Uterus (tissue), 4 donors: ENCODE measurements around the gene CUTA. TPM values are rescaled to one million over a fixed set of nuclear protein-coding genes. Genes with fewer than 3 reads are reported as not detected.

Experiments
- DNase-seq, 2 donors: peaks; one replicate each; pipeline ENCODE4 v3.0.0-alpha.2; 2019 to 2020
- H3K27ac ChIP-seq, 2 donors: fragments of 200-600 bp; sonication (generic); 1 replicate in 1 of 2; 2 replicates in 1 of 2; pipeline ENCODE4 v1.5.1; 2016 to 2018
- H3K27me3 ChIP-seq, 2 donors: fragments of 200-600 bp; sonication (generic); one replicate each; pipeline ENCODE4 v1.5.1; 2018 to 2019; ENCODE audit warnings: control low read depth in 1 of 2
- H3K36me3 ChIP-seq, 2 donors: fragments of 200-600 bp; sonication (generic); one replicate each; pipeline ENCODE4 v1.5.1; 2019; ENCODE audit warnings: control low read depth in 1 of 2
- H3K4me1 ChIP-seq, 2 donors: fragments of 200-600 bp; sonication (generic); one replicate each; pipeline ENCODE4 v1.5.1; 2018 to 2019; ENCODE audit warnings: control low read depth in 1 of 2
- H3K4me3 ChIP-seq, 2 donors: fragments of 200-600 bp; sonication (generic); 1 replicate in 1 of 2; 2 replicates in 1 of 2; pipeline ENCODE4 v1.5.1; 2018 to 2019; ENCODE audit warnings: mild to moderate bottlenecking in 1 of 2
- H3K9me3 ChIP-seq, 2 donors: fragments of 200-600 bp; sonication (generic); one replicate each; pipeline ENCODE4 v1.5.1; 2019; ENCODE audit warnings: control low read depth in 1 of 2
- POLR2A ChIP-seq, 2 donors: fragments of 450-650 bp; IDR thresholded peaks; one replicate each; pipeline ENCODE4 v1.6.1; 2016; ENCODE audit warnings: antibody characterized with exemption in 2 of 2, mild to moderate bottlenecking in 1 of 2, moderate library complexity in 1 of 2
- intact Hi-C: fragments of 100-400 bp; cut with DNase I; formaldehyde crosslinking; loops from one replicate; pipeline ENCODE4 v1.15.1; 2023; ENCODE audit warnings: low total_unique reads
- total RNA-seq, 4 donors: library from RNA; depleted of rRNA in 3 of 4; stranded (reverse); fragments of >200 nt in 3 of 4; gene quantifications; one replicate each; pipeline versions ENCODE4 v1.1.0 to v1.2.4, GENCODE V29; 2014 to 2023
- TF ChIP-seq, protein P1 (sequence below), 4 experiments: fragments of 200-600 bp in 2 of 4; fragments of 450-650 bp in 2 of 4; sonication (generic) in 2 of 4; IDR thresholded peaks; one replicate each; pipeline ENCODE4 v1.5.1; 2016 to 2019; ENCODE audit warnings: antibody characterized with exemption in 4 of 4, mild to moderate bottlenecking in 2 of 4, moderate library complexity in 1 of 4
- donor health status: DM: yes; HTN: yes; CAD: no.

CUTA gene
- total RNA-seq, 4 donors from 2014 or later = 10.8 to 135 (median 72.7) TPM

- no peaks in the 10 kb centered on the region for H3K36me3 ChIP-seq
- no peak for TF ChIP-seq POLR2A (IDR thresholded peaks at IDR 0.05)
- TF ChIP-seq, protein P1, sequence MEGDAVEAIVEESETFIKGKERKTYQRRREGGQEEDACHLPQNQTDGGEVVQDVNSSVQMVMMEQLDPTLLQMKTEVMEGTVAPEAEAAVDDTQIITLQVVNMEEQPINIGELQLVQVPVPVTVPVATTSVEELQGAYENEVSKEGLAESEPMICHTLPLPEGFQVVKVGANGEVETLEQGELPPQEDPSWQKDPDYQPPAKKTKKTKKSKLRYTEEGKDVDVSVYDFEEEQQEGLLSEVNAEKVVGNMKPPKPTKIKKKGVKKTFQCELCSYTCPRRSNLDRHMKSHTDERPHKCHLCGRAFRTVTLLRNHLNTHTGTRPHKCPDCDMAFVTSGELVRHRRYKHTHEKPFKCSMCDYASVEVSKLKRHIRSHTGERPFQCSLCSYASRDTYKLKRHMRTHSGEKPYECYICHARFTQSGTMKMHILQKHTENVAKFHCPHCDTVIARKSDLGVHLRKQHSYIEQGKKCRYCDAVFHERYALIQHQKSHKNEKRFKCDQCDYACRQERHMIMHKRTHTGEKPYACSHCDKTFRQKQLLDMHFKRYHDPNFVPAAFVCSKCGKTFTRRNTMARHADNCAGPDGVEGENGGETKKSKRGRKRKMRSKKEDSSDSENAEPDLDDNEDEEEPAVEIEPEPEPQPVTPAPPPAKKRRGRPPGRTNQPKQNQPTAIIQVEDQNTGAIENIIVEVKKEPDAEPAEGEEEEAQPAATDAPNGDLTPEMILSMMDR (IDR thresholded peaks at IDR 0.05) = no peak
- H3K4me1 ChIP-seq = no peaks in the 10 kb centered on the region
- no peak for DNase-seq
- no peaks in the 10 kb centered on the region for H3K9me3 ChIP-seq
- intact Hi-C loops = no loop called here
- H3K4me3 ChIP-seq = no peak overlapping the region
- no peaks in the 10 kb centered on the region for H3K27me3 ChIP-seq
- no peak overlapping the region for H3K27ac ChIP-seq
Observed at GRCh38 chr6:33397541-33397940, 20.4 kb downstream of the CUTA start.

DNA sequence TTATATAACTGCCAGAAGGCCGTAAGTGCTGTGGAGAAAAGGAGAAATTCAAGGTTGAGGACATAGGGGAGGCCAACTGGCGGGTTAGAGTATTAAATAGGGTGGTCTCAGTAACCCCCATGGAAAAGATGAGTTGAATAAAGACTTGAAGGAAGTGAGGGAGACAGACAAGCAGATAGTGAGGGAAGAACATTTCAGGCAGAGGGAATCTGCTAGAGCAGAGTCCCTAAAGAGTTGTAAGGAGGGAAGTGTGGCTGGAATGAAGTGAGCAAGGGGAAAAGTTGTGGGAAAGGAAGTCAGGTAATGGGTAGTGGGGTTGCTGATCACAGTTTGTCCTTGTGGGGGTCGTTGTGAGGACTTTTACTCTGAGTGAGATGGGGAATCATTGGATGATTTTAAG, 24.9 kb downstream of the CUTA start:
- TF ChIP-seq, protein P1 (IDR thresholded peaks at IDR 0.05) = no peak
- TF ChIP-seq POLR2A (IDR thresholded peaks at IDR 0.05) = no peak
- DNase-seq = no peak
- H3K4me1 ChIP-seq = peaks cover 0 to 6% of the 10 kb centered on the region in 2 donors
- no peaks in the 10 kb centered on the region for H3K36me3 ChIP-seq
- intact Hi-C loops = no loop called here
- no peaks in the 10 kb centered on the region for H3K9me3 ChIP-seq
- no peak overlapping the region for H3K27ac ChIP-seq
- H3K4me3 ChIP-seq = no peak overlapping the region
- H3K27me3 ChIP-seq = no peaks in the 10 kb centered on the region

- TF ChIP-seq, protein P1 (IDR thresholded peaks at IDR 0.05) = no peak
- TF ChIP-seq POLR2A (IDR thresholded peaks at IDR 0.05) = no peak
- Histone ChIP-seq H3K27me3 (no peaks in the 10 kb centered on the region), H3K4me3 (no peak overlapping the region), H3K9me3 (no peaks in the 10 kb centered on the region), H3K36me3 (no peaks in the 10 kb centered on the region), H3K4me1 (peaks cover 0 to 6% of the 10 kb centered on the region in 2 donors), H3K27ac (no peak overlapping the region)
- intact Hi-C loops = no loop called here
- no peak for DNase-seq
Observed at GRCh38 chr6:33392595-33392948, 25.3 kb downstream of the CUTA start.

GRCh38 chr6:33391922-33392594, 25.8 kb downstream of the CUTA start:
- no peak for DNase-seq
- Histone ChIP-seq H3K27me3 (no peaks in the 10 kb centered on the region), H3K4me1 (peaks cover 0 to 6% of the 10 kb centered on the region in 2 donors), H3K27ac (peak overlapping the region; percentile 93 to 98), H3K9me3 (no peaks in the 10 kb centered on the region), H3K4me3 (peak overlapping the region; percentile 31 to 53), H3K36me3 (no peaks in the 10 kb centered on the region)
- intact Hi-C loops = no loop called here
- TF ChIP-seq, protein P1 (IDR thresholded peaks at IDR 0.05) = no peak
- TF ChIP-seq POLR2A (IDR thresholded peaks at IDR 0.05) = no peak

GRCh38 chr6:33391278-33391921, 26.5 kb downstream of the CUTA start, which contains the start of gene KIFC1:
TSS of gene KIFC1 (plus strand) at chr6:33391823. CDS start at chr6:33391986, 163 bp downstream.
- H3K4me1 ChIP-seq = peaks cover 0 to 6% of the 10 kb centered on the region in 2 donors
- TF ChIP-seq POLR2A (IDR thresholded peaks at IDR 0.05) = peak; percentile 19 to 49
- TF ChIP-seq, protein P1 (IDR thresholded peaks at IDR 0.05) = peak; percentile 89 to 99 (median 98)
- no peaks in the 10 kb centered on the region for H3K27me3 ChIP-seq
- H3K4me3 ChIP-seq = peak within 1 kb of the TSS; percentile 31 to 53
- H3K36me3 ChIP-seq = no peaks in the 10 kb centered on the region
- peak within 1 kb of the TSS; percentile 93 to 98 for H3K27ac ChIP-seq
- DNase-seq = peak; percentile 99
- no peaks in the 10 kb centered on the region for H3K9me3 ChIP-seq
- intact Hi-C loops = no loop called here
